Measurements from ENCODE around the gene TMED8.
A peak's percentile ranks its signal among the peaks of the same experiment; 100 is the strongest.
"Not testable (repeated sequence)": the region's sequence is repeated elsewhere in the genome, so short reads cannot be mapped to it uniquely, and the experiment has no call there.

TMED8 gene

GRCh38 chr14:77376771-77377501 lies at the start of gene TMED8, which contains the start of gene SAMD15:
TMED8 (minus strand) TSS chr14:77377094; CDS start chr14:77377053, 41 bp downstream.
SAMD15 (plus strand) TSS chr14:77377379; CDS start chr14:77377419, 40 bp downstream.
- DNase-seq = peak; percentile 93

- DNase-seq = no peak
Measured at GRCh38 chr14:77426396-77426795, 49.5 kb upstream of the TMED8 start.

- no peak for DNase-seq
Measured at GRCh38 chr14:77424862-77425261, 48.0 kb upstream of the TMED8 start.

GRCh38 chr14:77423423-77423822 lies 46.5 kb upstream of the TMED8 start, which contains the start of gene NOXRED1:
NOXRED1 (minus strand) TSS chr14:77423523; CDS start chr14:77422889, 634 bp downstream.
- no peak for DNase-seq

GRCh38 chr14:77421201-77421600 lies 44.3 kb upstream of the TMED8 start:
- DNase-seq = no peak

- DNase-seq = no peak
Measured at GRCh38 chr14:77416836-77417235, 39.9 kb upstream of the TMED8 start.

- not testable (repeated sequence) for DNase-seq
Measured at GRCh38 chr14:77416098-77416497, 39.2 kb upstream of the TMED8 start.

GRCh38 chr14:77415403-77416030 lies 38.6 kb upstream of the TMED8 start:
- not testable (repeated sequence) for DNase-seq

GRCh38 chr14:77409131-77409533 lies 32.2 kb upstream of the TMED8 start:
- DNase-seq = no peak

GRCh38 chr14:77407158-77407557 lies 30.3 kb upstream of the TMED8 start:
- DNase-seq = peak; percentile 75

- no peak for DNase-seq
Measured at GRCh38 chr14:77406718-77407117, 29.8 kb upstream of the TMED8 start.

GRCh38 chr14:77406086-77406485 lies 29.2 kb upstream of the TMED8 start:
- DNase-seq = no peak

- no peak for DNase-seq
Measured at GRCh38 chr14:77403768-77404167, 26.9 kb upstream of the TMED8 start.

- no peak for DNase-seq
Measured at GRCh38 chr14:77400216-77400615, 23.3 kb upstream of the TMED8 start.

GRCh38 chr14:77390188-77390587 lies 13.3 kb upstream of the TMED8 start:
- no peak for DNase-seq

- DNase-seq = no peak
Measured at GRCh38 chr14:77378701-77379100, 1.8 kb upstream of the TMED8 start.

- DNase-seq = no peak
Measured at GRCh38 chr14:77377502-77377844, 579 bp upstream of the TMED8 start.

- DNase-seq = no peak
Measured at GRCh38 chr14:77375973-77376770, 722 bp downstream of the TMED8 start.

- no peak for DNase-seq
Measured at GRCh38 chr14:77375164-77375950, 1.5 kb downstream of the TMED8 start.

- DNase-seq = no peak
Measured at GRCh38 chr14:77372304-77372841, 4.5 kb downstream of the TMED8 start.

GRCh38 chr14:77369285-77369684 lies 7.6 kb downstream of the TMED8 start:
- no peak for DNase-seq

- DNase-seq = no peak
Measured at GRCh38 chr14:77364146-77364545, 12.7 kb downstream of the TMED8 start.
